HEK293 (cell line): ENCODE data around the gene P2RX2.

Experiments used
- CTCF ChIA-PET: fragments of 350-600 bp; formaldehyde crosslinking; extraction: SDS; loops from one replicate; lab custom pipeline; 2021; ENCODE audit warnings: antibody characterized with exemption; lab: Yijun Ruan, JAX
- POLR2A ChIA-PET: fragments of 300-600 bp; formaldehyde crosslinking; extraction: SDS; loops from one replicate; lab custom pipeline; 2020; ENCODE audit warnings: antibody characterized with exemption, inconsistent platforms; lab: Yijun Ruan, JAX
- H3K27ac ChIP-seq: fragments of 200-500 bp; sonication (Bioruptor generic); 2 replicates; pipeline ENCODE4 v1.5.1; 2014; ENCODE audit warnings: low read depth, low read length, control low read depth, inconsistent platforms; ENCODE audit errors: extremely low read depth
- H3K36me3 ChIP-seq, 2 experiments: fragments of 200-500 bp in 1 of 2; sonication (Bioruptor generic) in 1 of 2; 1 replicate in 1 of 2; 2 replicates in 1 of 2; pipeline ENCODE4 v1.5.1; 2014 to 2017; ENCODE audit warnings: inconsistent platforms in 2 of 2, low read length in 2 of 2; ENCODE audit not compliant: control insufficient read depth in 2 of 2, insufficient read depth in 1 of 2
- H3K4me1 ChIP-seq: fragments of 200-500 bp; sonication (Bioruptor generic); 2 replicates; pipeline ENCODE4 v1.5.1; 2014; ENCODE audit warnings: mild to moderate bottlenecking, low read length, inconsistent platforms; ENCODE audit not compliant: control insufficient read depth, insufficient read depth
- H3K4me3 ChIP-seq: 2 replicates; pipeline ENCODE4 v1.5.1; 2011; ENCODE audit warnings: low read depth, mild to moderate bottlenecking, control low read depth, low read length, moderate library complexity
- H3K9me3 ChIP-seq: fragments of 200-500 bp; sonication (Bioruptor generic); 2 replicates; pipeline ENCODE4 v1.5.1; 2014; ENCODE audit warnings: low read depth, low read length, inconsistent platforms; ENCODE audit not compliant: control insufficient read depth, insufficient read depth
- BCL11A ChIP-seq: fragments of 450-650 bp; formaldehyde crosslinking; IDR thresholded peaks from 2 replicates; pipeline ENCODE4 v1.5.1; 2016; ENCODE audit warnings: low read depth, missing biosample characterization, missing genetic modification characterization
- GLI4 ChIP-seq: fragments of 450-650 bp; formaldehyde crosslinking; IDR thresholded peaks from 2 replicates; pipeline ENCODE4 v1.5.1; 2016; ENCODE audit warnings: missing biosample characterization, missing genetic modification characterization
- KLF7 ChIP-seq: fragments of 450-650 bp; formaldehyde crosslinking; IDR thresholded peaks from 2 replicates; pipeline ENCODE4 v1.5.1; 2016; ENCODE audit warnings: missing biosample characterization, missing genetic modification characterization, borderline replicate concordance
- MYNN ChIP-seq: fragments of 450-650 bp; formaldehyde crosslinking; IDR thresholded peaks from 2 replicates; pipeline ENCODE4 v1.5.1; 2016; ENCODE audit warnings: missing biosample characterization, missing genetic modification characterization, borderline replicate concordance
- SCRT1 ChIP-seq: fragments of 450-650 bp; formaldehyde crosslinking; IDR thresholded peaks from 2 replicates; pipeline ENCODE4 v1.5.1; 2016; ENCODE audit warnings: missing biosample characterization, missing genetic modification characterization, borderline replicate concordance
- TRIM28 ChIP-seq: IDR thresholded peaks from 2 replicates; pipeline ENCODE4 v1.6.1; 2011; ENCODE audit warnings: low read length, control low read depth, borderline replicate concordance
- ZBTB1 ChIP-seq: fragments of 450-650 bp; formaldehyde crosslinking; IDR thresholded peaks from 2 replicates; pipeline ENCODE4 v1.5.1; 2016; ENCODE audit warnings: missing biosample characterization, missing genetic modification characterization
- ZBTB20 ChIP-seq: fragments of 450-650 bp; formaldehyde crosslinking; IDR thresholded peaks from 2 replicates; pipeline ENCODE4 v1.5.1; 2016; ENCODE audit warnings: missing biosample characterization, missing genetic modification characterization
- ZBTB26 ChIP-seq: fragments of 450-650 bp; formaldehyde crosslinking; optimal IDR thresholded peaks from 2 replicates; pipeline ENCODE3; 2016; ENCODE audit warnings: missing biosample characterization, mild to moderate bottlenecking, missing genetic modification characterization
- ZEB2 ChIP-seq: fragments of 450-650 bp; formaldehyde crosslinking; IDR thresholded peaks from 2 replicates; pipeline ENCODE4 v1.5.1; 2016; ENCODE audit warnings: missing biosample characterization, missing genetic modification characterization
- ZFP3 ChIP-seq: fragments of 450-650 bp; formaldehyde crosslinking; IDR thresholded peaks from 2 replicates; pipeline ENCODE4 v1.5.1; 2016; ENCODE audit warnings: low read depth, missing biosample characterization, missing genetic modification characterization
- ZNF138 ChIP-seq: fragments of 450-650 bp; formaldehyde crosslinking; IDR thresholded peaks from 2 replicates; pipeline ENCODE4 v1.5.1; 2016; ENCODE audit warnings: missing biosample characterization, missing genetic modification characterization, borderline replicate concordance
- ZNF169 ChIP-seq: fragments of 450-650 bp; formaldehyde crosslinking; IDR thresholded peaks from 2 replicates; pipeline ENCODE4 v1.5.1; 2016; ENCODE audit warnings: missing biosample characterization, missing genetic modification characterization
- ZNF202 ChIP-seq: fragments of 450-650 bp; formaldehyde crosslinking; IDR thresholded peaks from 2 replicates; pipeline ENCODE4 v1.5.1; 2016; ENCODE audit warnings: missing biosample characterization, missing genetic modification characterization, borderline replicate concordance
- ZNF302 ChIP-seq: fragments of 450-650 bp; formaldehyde crosslinking; IDR thresholded peaks from 2 replicates; pipeline ENCODE4 v1.5.1; 2016; ENCODE audit warnings: missing biosample characterization, missing genetic modification characterization, low read depth
- ZNF362 ChIP-seq: fragments of 450-650 bp; formaldehyde crosslinking; IDR thresholded peaks from 2 replicates; pipeline ENCODE4 v1.5.1; 2016; ENCODE audit warnings: missing biosample characterization, missing genetic modification characterization
- ZNF510 ChIP-seq: fragments of 450-650 bp; formaldehyde crosslinking; IDR thresholded peaks from 2 replicates; pipeline ENCODE4 v1.5.1; 2018; ENCODE audit warnings: mild to moderate bottlenecking, missing genetic modification characterization, missing biosample characterization; ENCODE audit not compliant: insufficient replicate concordance
- ZNF544 ChIP-seq: fragments of 450-650 bp; formaldehyde crosslinking; IDR thresholded peaks from 2 replicates; pipeline ENCODE4 v1.5.0; 2017; ENCODE audit warnings: missing biosample characterization, missing genetic modification characterization
- ZNF560 ChIP-seq: fragments of 450-650 bp; formaldehyde crosslinking; IDR thresholded peaks from 2 replicates; pipeline ENCODE4 v1.5.1; 2017; ENCODE audit warnings: missing biosample characterization, missing genetic modification characterization, borderline replicate concordance
- ZNF768 ChIP-seq: fragments of 450-650 bp; formaldehyde crosslinking; IDR thresholded peaks from 2 replicates; pipeline ENCODE4 v1.5.1; 2018; ENCODE audit warnings: missing biosample characterization, mild to moderate bottlenecking, missing genetic modification characterization
- ZNF830 ChIP-seq: fragments of 450-650 bp; IDR thresholded peaks from 2 replicates; pipeline ENCODE4 v1.5.0; 2018; ENCODE audit warnings: missing biosample characterization, missing genetic modification characterization, low read depth, mild to moderate bottlenecking, moderate library complexity
- ZSCAN16 ChIP-seq: fragments of 450-650 bp; formaldehyde crosslinking; IDR thresholded peaks from 2 replicates; pipeline ENCODE4 v1.5.1; 2016; ENCODE audit warnings: missing biosample characterization, missing genetic modification characterization

Gene P2RX2

GRCh38 chr12:132631666-132632065 lies 13.1 kb downstream of the P2RX2 start:
- no peaks in the 10 kb centered on the region for H3K9me3 ChIP-seq
- TF ChIP-seq BCL11A (tag by site-specific recombination), result no peak
- peak; percentile 6 for TF ChIP-seq ZBTB26 (tag by site-specific recombination)
- H3K36me3 ChIP-seq, result peaks cover 31 to 95% of the 10 kb centered on the region in 2 experiments
- POLR2A ChIA-PET, result no interaction called here
- no peaks in the 10 kb centered on the region for H3K4me1 ChIP-seq
- no peak overlapping the region for H3K4me3 ChIP-seq
- H3K27ac ChIP-seq, result 0 out of 2 replicates have a peak overlapping the region, but pooled peaks have one; percentile 14
- CTCF ChIA-PET, result interaction anchor here (0.6 kb wide), 1 partner anchor 36 kb away, joined by 3 read pairs; no protein-coding TSS in a partner anchor

GRCh38 chr12:132632521-132633228 lies 14.1 kb downstream of the P2RX2 start:
- CTCF ChIA-PET, result interaction anchor here (0.6 to 1.1 kb wide), 2 partner anchors 10 to 33 kb away, joined by 3 to 4 read pairs; no protein-coding TSS in a partner anchor
- H3K4me3 ChIP-seq, result no peak overlapping the region
- H3K27ac ChIP-seq, result no peak overlapping the region
- no peaks in the 10 kb centered on the region for H3K9me3 ChIP-seq
- no peaks in the 10 kb centered on the region for H3K4me1 ChIP-seq
- H3K36me3 ChIP-seq, result peaks cover 37 to 96% of the 10 kb centered on the region in 2 experiments
- POLR2A ChIA-PET, result no interaction called here
- TF ChIP-seq ZNF302 (tag by site-specific recombination) (no peak), ZBTB20 (peak; percentile 31; the same call in 1 of the 2 replicates)

GRCh38 chr12:132633398-132633797 lies 14.8 kb downstream of the P2RX2 start:
- H3K9me3 ChIP-seq, result no peaks in the 10 kb centered on the region
- ChIA-PET CTCF (interaction anchor here (0.6 to 1.1 kb wide), 2 partner anchors 11 to 219 kb away, joined by 3 read pairs; no protein-coding TSS in a partner anchor), POLR2A (no interaction called here)
- H3K36me3 ChIP-seq, result peaks cover 37 to 99% of the 10 kb centered on the region in 2 experiments
- H3K27ac ChIP-seq, result no peak overlapping the region
- no peak for TF ChIP-seq ZNF169 (tag by site-specific recombination)
- no peak for TF ChIP-seq ZBTB1
- no peak for TF ChIP-seq SCRT1 (tag by site-specific recombination)
- TF ChIP-seq ZNF768 (tag by site-specific recombination), result no peak
- TF ChIP-seq GLI4 (tag by site-specific recombination), result no peak
- no peak for TF ChIP-seq ZNF830 (tag by site-specific recombination)
- TF ChIP-seq ZNF362 (tag by site-specific recombination), result no peak
- no peak for TF ChIP-seq ZNF544 (tag by site-specific recombination)
- no peak for TF ChIP-seq MYNN (tag by site-specific recombination)
- TF ChIP-seq TRIM28, result no peak
- TF ChIP-seq ZNF560, result no peak
- TF ChIP-seq ZNF202 (tag by site-specific recombination), result no peak
- TF ChIP-seq ZEB2 (tag by site-specific recombination), result no peak
- no peak for TF ChIP-seq KLF7
- no peak for TF ChIP-seq ZFP3 (tag by site-specific recombination)
- no peak for TF ChIP-seq ZNF138 (tag by site-specific recombination)
- TF ChIP-seq ZNF510, result no peak
- no peak for TF ChIP-seq ZSCAN16 (tag by site-specific recombination)
- no peaks in the 10 kb centered on the region for H3K4me1 ChIP-seq
- no peak overlapping the region for H3K4me3 ChIP-seq
